SH-SY5Y (cell line): ENCODE results near the gene ARMC2.

Experiments used
- GATA2 ChIP-seq: IDR thresholded peaks from 2 replicates; pipeline ENCODE4 v1.6.1; 2011; ENCODE audit warnings: mild to moderate bottlenecking, low read depth, low read length
- GATA3 ChIP-seq: IDR thresholded peaks from 2 replicates; pipeline ENCODE4 v1.6.1; 2011; ENCODE audit warnings: low read depth, mild to moderate bottlenecking, low read length, moderate library complexity

DNA sequence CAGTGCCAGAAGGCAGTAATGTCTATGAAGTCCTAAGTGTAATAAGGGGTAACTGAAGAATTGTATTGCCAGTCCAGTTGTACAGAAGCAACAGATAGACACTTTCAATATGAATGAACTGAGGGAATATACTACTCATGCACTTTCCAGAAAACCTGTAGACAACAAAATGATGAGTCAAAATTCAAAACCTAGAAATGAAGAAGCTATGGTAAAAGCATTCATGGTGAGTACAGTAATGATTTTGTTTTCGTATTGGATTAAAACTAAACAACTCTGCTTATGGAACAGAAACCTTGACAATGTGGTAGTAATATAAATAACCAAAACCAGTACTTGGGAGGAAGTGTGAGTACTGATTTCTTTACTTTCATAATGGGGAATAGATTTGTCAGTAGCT lies 35.0 kb downstream of the ARMC2 start:
- TF ChIP-seq GATA2 (no peak), GATA3 (no peak)
